ENCODE data around the gene MITF. TPM values are rescaled to one million over a fixed set of nuclear protein-coding genes. Genes with fewer than 3 reads are reported as not detected.

MITF gene
- total RNA-seq, 1 donor from 2014 or later: 57.7 TPM

DNA sequence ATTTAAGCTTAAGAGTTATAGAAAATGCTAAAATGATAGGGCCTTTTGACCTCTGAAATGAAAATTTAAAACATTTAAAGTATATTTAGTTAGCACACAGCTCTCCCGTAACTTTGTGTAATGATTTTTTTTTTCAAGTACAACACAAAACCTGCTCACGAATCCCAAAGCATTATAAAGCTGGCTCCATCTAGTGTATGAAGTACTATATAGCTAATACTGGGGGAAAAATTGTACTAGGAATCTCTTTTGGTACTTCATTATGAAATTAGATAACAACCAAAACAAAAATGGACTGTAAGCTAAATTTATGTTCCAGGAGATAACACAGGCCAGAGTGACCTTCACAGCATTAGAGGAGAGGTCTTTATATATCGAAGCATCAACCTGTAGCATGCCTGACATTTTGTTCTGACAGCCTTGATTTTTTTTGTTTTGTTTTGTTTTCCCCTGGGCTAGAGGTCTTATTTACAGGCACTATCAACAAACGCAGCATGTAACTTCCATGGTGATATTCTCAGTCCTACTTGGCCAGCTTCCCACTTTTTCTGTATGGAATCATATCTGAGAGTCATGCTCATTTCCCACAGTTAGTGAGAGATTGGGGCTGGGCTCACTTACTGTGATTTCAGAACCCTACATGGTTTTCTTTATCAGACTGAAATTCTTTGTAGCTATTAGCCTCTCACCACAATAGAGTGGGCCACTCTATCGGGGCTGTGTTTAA is 116.3 kb downstream of the MITF start:
- intact Hi-C loops (cut with DNase I): no loop called here
- Histone ChIP-seq H3K4me3 (no peak overlapping the region), H3K36me3 (no peaks in the 10 kb centered on the region), H3K27me3 (no peaks in the 10 kb centered on the region), H3K9me3 (no peaks in the 10 kb centered on the region), H3K27ac (no peak overlapping the region), H3K4me1 (peaks cover 18% of the 10 kb centered on the region)
- DNase-seq (ENCODE audit: extremely low spot score in 2 of 2): no peak
- TF ChIP-seq POLR2AphosphoS5 (IDR thresholded peaks at IDR 0.05; ENCODE audit: insufficient read depth in 1 of 2, low read depth in 1 of 2) (no peak), POLR2A (IDR thresholded peaks at IDR 0.05) (no peak)
- TF ChIP-seq, protein P1, sequence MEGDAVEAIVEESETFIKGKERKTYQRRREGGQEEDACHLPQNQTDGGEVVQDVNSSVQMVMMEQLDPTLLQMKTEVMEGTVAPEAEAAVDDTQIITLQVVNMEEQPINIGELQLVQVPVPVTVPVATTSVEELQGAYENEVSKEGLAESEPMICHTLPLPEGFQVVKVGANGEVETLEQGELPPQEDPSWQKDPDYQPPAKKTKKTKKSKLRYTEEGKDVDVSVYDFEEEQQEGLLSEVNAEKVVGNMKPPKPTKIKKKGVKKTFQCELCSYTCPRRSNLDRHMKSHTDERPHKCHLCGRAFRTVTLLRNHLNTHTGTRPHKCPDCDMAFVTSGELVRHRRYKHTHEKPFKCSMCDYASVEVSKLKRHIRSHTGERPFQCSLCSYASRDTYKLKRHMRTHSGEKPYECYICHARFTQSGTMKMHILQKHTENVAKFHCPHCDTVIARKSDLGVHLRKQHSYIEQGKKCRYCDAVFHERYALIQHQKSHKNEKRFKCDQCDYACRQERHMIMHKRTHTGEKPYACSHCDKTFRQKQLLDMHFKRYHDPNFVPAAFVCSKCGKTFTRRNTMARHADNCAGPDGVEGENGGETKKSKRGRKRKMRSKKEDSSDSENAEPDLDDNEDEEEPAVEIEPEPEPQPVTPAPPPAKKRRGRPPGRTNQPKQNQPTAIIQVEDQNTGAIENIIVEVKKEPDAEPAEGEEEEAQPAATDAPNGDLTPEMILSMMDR (IDR thresholded peaks at IDR 0.05): no peak

DNA sequence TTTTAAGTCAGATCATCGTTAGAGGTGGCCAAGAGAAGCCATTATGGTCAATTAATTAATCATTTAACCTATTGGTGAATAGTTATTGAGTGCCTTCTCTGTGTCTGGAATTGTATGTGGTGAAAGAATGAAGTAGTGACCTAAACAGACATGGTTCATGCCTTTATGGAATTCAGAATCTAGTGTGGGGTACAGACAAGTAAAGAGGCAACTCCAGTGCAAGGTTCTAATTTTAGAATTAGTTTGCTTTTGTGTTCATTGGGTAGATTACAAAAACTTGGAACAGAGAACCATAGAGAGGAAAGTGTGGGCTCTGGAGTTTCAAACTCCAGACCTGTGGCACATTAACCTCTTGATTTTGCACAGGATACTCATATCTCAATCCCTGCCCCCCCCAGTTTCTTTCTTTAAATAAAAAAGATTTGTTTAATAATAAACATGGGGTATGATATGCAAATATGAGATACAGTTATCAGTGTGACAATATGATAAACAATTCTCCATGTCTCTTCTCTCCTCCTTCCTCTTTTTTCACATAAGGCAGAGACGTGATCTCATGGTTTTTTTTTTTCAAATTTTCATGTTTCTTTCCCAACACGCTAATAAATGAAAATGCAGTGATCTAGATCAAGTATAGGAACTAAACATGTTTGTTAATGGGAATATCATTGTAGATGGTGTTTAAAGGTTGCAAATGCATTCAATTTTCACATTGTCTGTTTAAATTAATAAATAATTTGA is 117.9 kb downstream of the MITF start:
- H3K4me1 ChIP-seq: peaks cover 18% of the 10 kb centered on the region
- intact Hi-C loops (cut with DNase I): no loop called here
- DNase-seq (ENCODE audit: extremely low spot score in 2 of 2): no peak

DNA sequence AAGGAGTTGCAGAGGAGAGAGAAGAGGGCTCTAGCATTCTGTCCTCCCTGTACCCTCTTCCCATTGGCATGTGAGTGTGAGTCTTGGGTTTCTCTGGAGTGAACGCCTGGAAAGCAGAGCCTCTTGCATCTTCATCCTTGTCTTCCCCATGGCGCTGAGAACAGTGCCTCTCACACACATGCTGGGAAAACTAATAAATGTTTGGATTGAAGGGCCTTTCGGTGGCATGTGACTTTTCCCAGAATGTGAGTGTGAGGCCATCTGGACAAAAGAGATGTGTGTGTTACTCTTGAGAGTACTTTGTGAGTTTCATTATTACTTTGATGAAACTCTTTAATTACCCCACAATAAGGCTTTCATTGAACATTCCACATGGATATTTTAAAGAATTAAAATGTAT is 122.3 kb downstream of the MITF start:
- H3K36me3 ChIP-seq: no peaks in the 10 kb centered on the region
- peaks cover 32% of the 10 kb centered on the region for H3K4me1 ChIP-seq
- TF ChIP-seq POLR2AphosphoS5 (IDR thresholded peaks at IDR 0.05; ENCODE audit: insufficient read depth in 1 of 2, low read depth in 1 of 2): no peak
- TF ChIP-seq, protein P1 (IDR thresholded peaks at IDR 0.05): no peak
- TF ChIP-seq POLR2A (IDR thresholded peaks at IDR 0.05): no peak
- H3K27ac ChIP-seq: no peak overlapping the region
- no peaks in the 10 kb centered on the region for H3K27me3 ChIP-seq
- no peaks in the 10 kb centered on the region for H3K9me3 ChIP-seq
- intact Hi-C loops (cut with DNase I): no loop called here
- DNase-seq (ENCODE audit: extremely low spot score in 2 of 2): no peak
- no peak overlapping the region for H3K4me3 ChIP-seq

More for the DNA sequence above, 117.9 kb downstream of the MITF start:
- no peak overlapping the region for H3K27ac ChIP-seq
- TF ChIP-seq POLR2A (IDR thresholded peaks at IDR 0.05) (no peak), POLR2AphosphoS5 (IDR thresholded peaks at IDR 0.05; ENCODE audit: insufficient read depth in 1 of 2, low read depth in 1 of 2) (no peak)
- TF ChIP-seq, protein P1 (IDR thresholded peaks at IDR 0.05): no peak
- H3K27me3 ChIP-seq: no peaks in the 10 kb centered on the region
- H3K4me3 ChIP-seq: no peak overlapping the region
- H3K9me3 ChIP-seq: no peaks in the 10 kb centered on the region
- no peaks in the 10 kb centered on the region for H3K36me3 ChIP-seq

DNA sequence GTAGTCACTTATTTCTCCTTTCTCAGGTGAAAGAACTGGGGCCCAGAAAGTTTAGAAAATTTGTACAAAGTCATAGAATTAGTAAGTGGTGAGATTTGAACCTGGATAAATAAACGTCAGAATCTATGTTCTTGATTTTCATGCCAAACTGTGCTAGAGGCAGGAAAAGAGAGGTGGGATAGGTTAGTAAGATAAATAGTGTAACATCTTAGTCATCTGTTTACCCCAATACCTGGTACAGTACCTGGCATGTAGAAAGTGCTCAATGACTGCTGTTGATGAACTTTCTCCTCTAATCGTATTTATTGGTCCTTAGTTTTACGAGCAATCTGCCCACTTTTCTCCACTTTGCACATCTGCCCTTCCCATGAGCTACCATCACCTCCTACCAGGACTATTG is 124.9 kb downstream of the MITF start:
- TF ChIP-seq POLR2AphosphoS5 (IDR thresholded peaks at IDR 0.05; ENCODE audit: insufficient read depth in 1 of 2, low read depth in 1 of 2): no peak
- TF ChIP-seq, protein P1 (IDR thresholded peaks at IDR 0.05): no peak
- no peak for TF ChIP-seq POLR2A (IDR thresholded peaks at IDR 0.05)
- DNase-seq (ENCODE audit: extremely low spot score in 2 of 2): no peak
- Histone ChIP-seq H3K4me1 (peaks cover 47% of the 10 kb centered on the region), H3K27me3 (no peaks in the 10 kb centered on the region), H3K4me3 (no peak overlapping the region), H3K9me3 (no peaks in the 10 kb centered on the region), H3K36me3 (no peaks in the 10 kb centered on the region), H3K27ac (no peak overlapping the region)
- intact Hi-C loops (cut with DNase I): no loop called here

DNA sequence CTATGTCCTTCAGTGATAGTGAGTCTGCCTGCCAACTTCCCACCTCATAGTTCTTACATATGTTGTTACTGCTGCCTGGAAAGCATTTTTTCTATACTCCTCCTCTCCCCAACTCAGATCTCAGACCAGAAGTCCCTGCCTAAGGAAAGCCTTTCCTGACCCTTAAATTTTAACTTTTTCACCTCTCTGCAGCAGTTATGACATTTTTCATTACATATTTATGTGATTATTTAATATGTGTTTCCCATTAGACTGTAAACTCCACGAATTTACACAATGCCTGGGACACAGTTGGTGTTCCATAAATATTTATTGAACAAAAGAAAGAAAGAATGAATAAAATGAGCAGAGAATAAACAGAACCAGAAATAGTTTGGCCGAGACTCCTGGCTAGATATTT is 125.5 kb downstream of the MITF start:
- H3K27me3 ChIP-seq: no peaks in the 10 kb centered on the region
- no peak overlapping the region for H3K4me3 ChIP-seq
- H3K36me3 ChIP-seq: no peaks in the 10 kb centered on the region
- DNase-seq (ENCODE audit: extremely low spot score in 2 of 2): no peak
- TF ChIP-seq, protein P1 (IDR thresholded peaks at IDR 0.05): no peak
- TF ChIP-seq POLR2A (IDR thresholded peaks at IDR 0.05): no peak
- TF ChIP-seq POLR2AphosphoS5 (IDR thresholded peaks at IDR 0.05; ENCODE audit: insufficient read depth in 1 of 2, low read depth in 1 of 2): no peak
- H3K27ac ChIP-seq: no peak overlapping the region
- peaks cover 52% of the 10 kb centered on the region for H3K4me1 ChIP-seq
- H3K9me3 ChIP-seq: no peaks in the 10 kb centered on the region
- intact Hi-C loops (cut with DNase I): no loop called here
